GM21529 (cell line): Measurements from ENCODE around the gene HAPLN3.

Experiments used
- ATAC-seq: cut with Tn5 transposase; IDR thresholded peaks from one replicate; pipeline ENCODE4 v1.9.1; 2021; ENCODE audit not compliant: unreplicated experiment

HAPLN3 gene

DNA sequence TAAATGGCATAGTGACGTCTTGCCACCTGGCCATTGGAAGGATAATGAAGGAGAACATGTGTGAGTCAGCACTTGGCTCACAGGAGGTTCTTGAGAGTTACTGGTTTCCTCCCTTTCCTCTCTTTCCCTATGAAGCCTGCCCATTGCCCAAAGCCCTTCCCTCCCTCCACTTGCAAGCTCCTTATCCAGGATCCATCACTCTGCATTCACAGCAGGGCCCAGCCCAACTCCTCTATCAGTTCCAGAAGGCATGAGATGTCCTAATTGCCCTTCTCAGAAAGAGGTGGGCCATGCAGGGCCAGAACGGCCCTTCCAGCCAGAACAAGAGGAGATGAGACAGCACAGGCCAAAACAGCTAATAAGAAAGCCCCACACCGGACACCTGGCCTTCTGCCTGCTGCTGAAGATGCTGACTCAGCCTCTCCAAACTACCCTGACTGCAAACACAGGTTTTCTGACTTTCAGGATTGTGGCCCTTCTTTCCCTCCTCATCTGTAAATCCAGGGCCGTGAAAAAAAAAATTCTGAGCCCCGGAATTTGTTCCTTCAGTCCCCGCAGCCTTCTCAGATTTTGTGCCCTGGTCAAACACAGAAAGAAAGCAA, 29.7 kb downstream of the HAPLN3 start:
- no peak for ATAC-seq

DNA sequence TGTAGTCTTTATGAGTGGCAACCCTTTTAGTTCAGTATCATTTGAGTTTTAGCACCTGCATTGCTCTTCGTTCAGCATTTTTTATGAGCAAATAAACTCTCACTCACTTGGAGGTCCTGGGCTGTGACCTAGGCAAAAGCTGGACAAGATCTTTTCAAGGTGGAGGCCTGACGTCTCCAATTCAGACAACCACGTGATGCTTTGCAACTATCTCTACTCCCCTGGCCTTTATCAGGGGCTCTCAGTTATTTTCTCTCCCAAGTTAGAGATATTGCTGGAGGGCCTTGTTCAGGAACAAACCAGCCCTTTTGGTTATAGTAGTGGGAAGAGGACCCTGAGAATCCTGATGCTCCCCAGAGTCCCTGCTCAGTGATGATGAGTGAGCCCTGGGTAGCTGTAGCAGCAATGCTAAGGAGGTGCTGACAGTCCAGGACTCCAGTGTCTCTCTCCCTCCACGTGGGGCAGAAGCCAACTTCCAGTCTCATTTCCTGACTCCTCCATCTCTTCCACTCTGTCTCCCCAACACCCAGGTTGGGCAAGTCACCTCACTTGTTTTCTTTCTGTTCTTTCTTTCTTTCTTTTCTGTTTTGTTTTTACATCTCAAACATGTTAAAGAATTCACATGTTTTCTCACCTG, 30.4 kb downstream of the HAPLN3 start:
- no peak for ATAC-seq

DNA sequence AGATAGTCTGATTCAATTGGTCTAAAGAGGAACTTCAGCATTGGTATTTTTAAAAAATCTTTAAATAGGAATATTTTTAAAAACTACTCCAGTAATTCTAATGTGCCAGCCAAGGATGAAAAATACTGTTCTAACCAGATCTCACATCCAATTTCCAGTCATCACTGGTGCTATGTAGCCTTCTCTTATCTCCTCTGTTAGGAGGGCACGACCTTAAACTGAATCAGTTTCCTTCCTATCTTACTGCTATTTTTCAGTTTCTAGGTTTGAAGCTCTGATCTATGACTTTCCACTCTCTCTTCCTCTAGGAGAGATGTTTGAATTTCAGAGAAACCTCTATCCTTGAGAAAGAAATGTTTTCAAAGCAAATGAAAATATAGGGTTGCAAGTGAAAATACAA, 31.9 kb downstream of the HAPLN3 start:
- no peak for ATAC-seq

DNA sequence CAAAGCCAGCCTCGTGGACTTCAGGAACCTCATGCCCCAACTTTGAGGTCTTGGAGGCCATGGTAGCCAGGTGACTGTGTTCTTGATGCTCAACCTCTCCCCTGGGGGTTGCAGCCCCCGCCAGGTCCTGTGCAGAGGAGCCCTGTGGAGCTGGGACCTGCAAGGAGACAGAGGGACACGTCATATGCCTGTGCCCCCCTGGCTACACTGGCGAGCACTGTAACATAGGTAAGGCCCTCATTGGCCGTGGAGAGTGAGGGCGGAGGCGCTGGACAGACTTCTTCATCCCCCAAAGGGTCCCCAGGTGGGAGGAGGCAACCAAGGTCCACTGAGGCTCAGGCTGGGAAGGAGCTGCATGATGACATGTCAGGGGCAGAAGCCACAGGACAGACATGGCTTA, 35.1 kb downstream of the HAPLN3 start:
- no peak for ATAC-seq

DNA sequence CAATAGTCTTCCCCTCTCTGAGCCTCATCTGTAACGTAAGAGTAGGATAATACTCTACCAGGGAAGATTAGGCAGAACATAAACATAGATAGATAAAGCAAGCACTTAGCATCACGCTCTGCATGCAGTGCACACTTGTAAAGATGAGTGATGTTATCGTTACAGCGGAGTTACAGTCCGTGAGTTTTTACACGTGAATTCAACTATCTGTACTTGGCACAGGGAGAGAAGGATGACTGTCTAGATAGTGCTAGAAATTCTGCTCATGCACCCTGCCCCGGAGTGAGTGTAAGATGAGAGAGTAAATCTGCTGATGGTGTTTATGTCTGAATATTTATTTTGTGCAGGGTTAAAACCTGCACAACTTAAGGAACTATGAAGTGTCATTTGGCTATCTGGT, 35.8 kb downstream of the HAPLN3 start:
- no peak for ATAC-seq

DNA sequence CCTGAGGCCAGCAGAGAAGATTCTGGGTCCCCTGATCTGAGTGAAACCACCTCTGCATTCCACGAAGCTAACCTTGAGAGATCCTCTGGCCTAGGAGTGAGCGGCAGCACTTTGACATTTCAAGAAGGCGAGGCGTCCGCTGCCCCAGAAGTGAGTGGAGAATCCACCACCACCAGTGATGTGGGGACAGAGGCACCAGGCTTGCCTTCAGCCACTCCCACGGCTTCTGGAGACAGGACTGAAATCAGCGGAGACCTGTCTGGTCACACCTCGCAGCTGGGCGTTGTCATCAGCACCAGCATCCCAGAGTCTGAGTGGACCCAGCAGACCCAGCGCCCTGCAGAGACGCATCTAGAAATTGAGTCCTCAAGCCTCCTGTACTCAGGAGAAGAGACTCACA, 36.4 kb downstream of the HAPLN3 start:
- ATAC-seq, result no peak

DNA sequence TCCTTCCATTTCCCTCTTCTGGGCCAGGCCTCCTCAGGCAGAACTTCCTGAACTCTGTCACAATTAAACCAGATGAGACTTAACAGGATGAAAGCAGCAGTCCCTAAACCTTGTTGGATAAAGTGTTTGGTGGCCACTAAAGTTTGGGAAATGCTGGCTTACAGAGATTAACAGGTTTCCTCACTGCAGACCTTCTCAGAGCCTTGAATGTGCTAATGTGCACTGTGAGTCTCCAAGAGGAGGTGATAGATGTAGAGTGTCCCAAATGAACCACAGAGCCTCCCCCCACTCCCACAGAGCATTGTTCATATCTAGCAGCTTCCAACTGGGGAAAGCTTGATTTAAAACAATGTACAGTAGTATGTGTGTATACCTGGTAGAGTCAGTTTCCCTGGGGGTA, 42.9 kb downstream of the HAPLN3 start:
- ATAC-seq, result no peak

DNA sequence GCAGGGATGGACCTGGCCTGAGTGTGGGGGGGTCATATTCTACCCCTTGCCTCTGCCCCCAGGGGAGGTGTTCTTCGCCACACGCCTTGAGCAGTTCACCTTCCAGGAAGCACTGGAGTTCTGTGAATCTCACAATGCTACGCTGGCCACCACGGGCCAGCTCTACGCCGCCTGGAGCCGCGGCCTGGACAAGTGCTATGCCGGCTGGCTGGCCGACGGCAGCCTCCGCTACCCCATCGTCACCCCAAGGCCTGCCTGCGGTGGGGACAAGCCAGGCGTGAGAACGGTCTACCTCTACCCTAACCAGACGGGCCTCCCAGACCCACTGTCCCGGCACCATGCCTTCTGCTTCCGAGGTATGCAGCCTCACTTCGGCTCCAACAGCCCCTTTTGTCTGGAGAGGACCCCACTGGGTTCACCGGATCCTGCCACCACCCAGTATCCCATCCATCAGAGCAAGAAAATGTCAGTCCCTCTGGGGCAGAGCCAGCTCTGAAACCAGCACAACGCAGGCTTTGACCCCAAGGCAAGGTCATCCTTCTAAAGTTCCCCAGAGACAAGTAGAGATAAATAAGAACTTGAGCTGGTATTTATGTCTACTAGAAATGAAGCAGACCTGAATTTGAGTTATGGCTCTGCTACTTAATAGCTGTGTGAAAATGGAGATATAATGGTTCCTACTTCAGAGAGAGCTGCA, 45.8 kb downstream of the HAPLN3 start:
- no peak for ATAC-seq

DNA sequence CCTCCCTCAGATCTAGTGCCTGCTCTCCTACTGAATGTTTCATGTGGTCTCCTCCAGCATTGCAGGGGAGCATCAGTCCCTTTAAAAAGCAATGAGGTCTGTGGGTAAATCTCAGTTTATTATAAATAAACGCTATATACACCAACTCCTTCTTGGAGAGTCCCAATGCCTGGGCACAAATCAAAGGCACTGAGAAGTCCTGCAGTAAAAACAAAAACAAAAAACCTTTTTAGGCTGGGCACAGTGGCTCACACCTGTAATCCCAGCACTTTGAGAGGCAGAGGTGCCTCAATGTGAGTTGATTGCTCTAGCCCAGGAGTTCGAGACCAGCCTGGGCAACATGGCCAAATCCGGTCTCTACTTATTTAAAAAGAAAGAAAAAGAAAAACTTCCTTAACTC, 47.1 kb downstream of the HAPLN3 start:
- no peak for ATAC-seq

DNA sequence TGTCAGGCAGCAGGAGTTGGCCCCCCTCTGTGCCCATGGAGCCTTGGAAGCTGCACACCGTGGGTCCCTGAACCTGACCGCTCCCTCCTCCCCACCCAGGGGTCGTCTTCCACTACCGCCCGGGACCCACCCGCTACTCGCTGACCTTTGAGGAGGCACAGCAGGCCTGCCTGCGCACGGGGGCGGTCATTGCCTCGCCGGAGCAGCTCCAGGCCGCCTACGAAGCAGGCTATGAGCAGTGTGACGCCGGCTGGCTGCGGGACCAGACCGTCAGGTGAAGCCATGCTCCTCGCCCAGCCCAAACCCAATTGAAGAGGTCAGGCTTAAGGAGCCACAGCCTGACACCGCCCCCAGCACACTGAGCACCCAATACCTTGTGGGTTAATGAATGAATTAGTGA, 48.2 kb downstream of the HAPLN3 start:
- no peak for ATAC-seq

DNA sequence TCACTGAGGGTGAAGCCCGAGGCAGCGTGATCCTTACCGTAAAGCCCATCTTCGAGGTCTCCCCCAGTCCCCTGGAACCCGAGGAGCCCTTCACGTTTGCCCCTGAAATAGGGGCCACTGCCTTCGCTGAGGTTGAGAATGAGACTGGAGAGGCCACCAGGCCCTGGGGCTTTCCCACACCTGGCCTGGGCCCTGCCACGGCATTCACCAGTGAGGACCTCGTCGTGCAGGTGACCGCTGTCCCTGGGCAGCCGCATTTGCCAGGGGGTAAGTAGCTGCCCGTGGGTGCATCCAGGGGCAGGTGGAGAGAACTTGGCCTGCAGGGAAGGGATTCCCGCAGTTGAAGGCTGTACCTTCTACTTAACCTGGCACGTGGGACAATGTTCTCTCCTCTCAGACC, 49.7 kb downstream of the HAPLN3 start:
- no peak for ATAC-seq

DNA sequence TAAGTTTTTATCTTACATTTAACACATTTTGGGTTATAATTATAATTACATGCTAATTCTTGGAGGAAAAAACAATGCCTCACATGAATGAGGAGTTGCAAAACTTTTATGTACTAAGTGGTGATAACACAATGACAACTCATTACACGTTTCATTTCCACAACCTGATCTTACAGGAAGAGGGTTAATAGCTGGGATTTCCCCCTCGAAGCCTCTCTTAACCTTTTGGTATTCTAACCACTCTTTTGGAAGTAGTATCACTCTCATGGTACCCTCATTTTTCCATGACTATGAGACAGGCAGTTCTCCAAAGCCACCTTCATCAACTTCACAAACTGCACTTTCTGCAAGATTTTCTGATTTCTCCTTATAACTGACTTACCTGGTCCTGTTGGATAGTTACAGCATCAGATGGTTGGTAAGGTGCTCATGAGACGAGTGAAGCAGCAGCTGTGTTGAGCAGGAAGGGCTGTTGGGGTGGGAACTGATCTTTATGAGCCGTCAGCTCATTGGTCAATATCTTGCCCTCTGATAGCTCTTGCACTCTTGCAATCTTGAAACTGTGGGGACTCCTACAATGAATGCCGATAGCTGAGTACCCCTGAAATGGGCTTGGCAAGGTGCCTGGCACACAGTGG, 50.5 kb downstream of the HAPLN3 start:
- ATAC-seq, result no peak

DNA sequence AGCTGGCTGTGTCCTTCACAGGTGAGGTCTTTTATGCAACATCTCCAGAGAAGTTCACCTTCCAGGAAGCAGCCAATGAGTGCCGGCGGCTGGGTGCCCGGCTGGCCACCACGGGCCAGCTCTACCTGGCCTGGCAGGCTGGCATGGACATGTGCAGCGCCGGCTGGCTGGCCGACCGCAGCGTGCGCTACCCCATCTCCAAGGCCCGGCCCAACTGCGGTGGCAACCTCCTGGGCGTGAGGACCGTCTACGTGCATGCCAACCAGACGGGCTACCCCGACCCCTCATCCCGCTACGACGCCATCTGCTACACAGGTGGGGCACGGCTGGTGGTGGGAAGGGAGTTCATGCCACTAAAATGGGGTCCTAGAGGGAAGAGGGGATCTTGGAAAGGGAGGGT, 52.0 kb downstream of the HAPLN3 start:
- no peak for ATAC-seq

DNA sequence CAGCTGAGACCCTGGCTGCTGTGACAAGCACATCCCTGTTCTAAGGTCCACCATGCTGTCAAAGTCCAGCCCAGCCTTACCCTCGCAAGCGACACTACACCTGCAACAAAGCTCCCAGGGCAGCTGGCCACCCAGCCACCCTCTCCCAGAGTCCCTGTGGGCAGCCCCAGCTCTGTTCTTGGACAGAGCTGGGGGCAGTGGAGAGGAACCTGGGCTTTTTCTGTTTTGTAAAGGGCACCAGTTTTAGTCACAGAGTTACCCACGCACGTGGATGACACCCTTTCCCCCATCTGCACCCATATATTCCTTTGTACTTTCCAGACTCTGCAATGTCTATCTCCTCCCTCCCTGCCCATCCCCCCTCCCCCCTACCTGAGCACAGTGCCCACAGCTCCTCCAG, 53.2 kb downstream of the HAPLN3 start:
- ATAC-seq, result no peak

DNA sequence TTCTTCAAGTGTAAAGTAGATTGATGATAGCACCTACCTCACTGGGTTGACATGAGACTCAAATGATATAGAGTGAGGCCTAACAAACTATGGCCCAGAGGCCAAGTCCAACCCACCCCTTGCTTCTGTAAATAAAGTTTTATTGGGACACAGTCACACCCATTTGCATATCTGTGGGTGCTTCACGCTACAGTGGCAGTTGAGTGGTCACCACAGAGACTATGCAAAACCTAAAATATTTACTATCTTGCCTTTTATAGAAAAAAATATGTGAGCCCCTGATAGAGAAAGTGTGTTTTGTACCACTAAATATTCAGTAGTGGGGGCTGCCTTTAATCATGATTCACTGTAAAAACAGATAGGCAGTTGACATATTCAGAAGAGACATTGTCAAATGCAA, 54.1 kb downstream of the HAPLN3 start:
- ATAC-seq, result no peak

DNA sequence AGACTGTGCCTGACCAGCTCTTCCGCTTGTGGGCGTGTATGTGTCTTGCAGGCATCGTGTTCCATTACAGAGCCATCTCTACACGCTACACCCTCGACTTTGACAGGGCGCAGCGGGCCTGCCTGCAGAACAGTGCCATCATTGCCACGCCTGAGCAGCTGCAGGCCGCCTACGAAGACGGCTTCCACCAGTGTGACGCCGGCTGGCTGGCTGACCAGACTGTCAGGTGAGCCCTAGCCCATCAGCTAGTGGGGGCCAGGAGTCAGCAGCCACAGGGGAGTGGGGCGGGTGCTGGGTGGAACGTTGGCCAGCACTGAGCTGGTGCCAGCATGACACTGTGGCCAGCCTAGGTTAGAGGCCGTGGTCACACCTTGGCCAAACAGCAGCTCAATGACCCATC, 55.4 kb downstream of the HAPLN3 start:
- no peak for ATAC-seq

DNA sequence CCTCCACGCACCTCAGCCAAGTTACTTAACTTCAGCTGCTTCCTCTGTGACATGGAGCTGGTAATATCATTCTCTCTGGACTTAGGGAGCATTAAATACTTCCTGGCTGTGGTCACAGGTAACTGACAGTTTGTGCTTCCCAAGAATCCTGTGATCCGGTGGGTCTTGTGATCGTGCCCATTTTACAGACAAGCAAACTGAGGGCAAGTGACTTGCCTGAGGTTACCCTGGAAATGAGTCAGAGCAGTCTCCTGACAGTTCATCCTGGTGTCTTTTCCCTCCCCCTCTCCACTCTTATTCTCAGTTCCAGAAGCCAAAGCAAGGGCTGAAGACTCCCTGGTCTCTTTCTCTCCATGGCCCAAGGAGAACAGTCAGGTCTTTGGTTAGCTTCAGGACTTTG, 56.2 kb downstream of the HAPLN3 start:
- no peak for ATAC-seq

DNA sequence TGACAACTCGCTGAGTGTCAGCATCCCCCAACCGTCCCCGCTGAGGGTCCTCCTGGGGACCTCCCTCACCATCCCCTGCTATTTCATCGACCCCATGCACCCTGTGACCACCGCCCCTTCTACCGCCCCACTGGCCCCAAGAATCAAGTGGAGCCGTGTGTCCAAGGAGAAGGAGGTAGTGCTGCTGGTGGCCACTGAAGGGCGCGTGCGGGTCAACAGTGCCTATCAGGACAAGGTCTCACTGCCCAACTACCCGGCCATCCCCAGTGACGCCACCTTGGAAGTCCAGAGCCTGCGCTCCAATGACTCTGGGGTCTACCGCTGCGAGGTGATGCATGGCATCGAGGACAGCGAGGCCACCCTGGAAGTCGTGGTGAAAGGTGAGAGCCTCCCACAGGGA, 56.7 kb downstream of the HAPLN3 start:
- ATAC-seq, result no peak

DNA sequence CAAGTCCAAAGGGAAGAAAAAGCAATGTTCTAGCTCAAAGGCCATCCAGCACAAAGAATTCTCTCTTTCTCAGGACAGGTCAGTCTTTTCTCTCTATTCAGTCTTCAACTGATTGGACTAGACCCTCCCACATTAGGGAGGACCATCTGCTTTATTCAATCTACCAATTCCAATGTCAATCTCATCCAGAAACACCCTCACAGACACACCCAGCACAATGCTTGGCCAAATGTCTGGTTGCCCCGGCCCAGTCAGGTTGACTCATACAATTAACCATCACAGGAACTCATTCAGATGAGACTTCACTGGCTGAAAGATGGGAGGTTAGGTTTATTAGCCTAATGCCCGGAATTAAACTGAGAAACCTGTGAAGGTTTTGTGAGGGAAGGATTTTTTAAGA, 59.7 kb downstream of the HAPLN3 start:
- ATAC-seq, result no peak

DNA sequence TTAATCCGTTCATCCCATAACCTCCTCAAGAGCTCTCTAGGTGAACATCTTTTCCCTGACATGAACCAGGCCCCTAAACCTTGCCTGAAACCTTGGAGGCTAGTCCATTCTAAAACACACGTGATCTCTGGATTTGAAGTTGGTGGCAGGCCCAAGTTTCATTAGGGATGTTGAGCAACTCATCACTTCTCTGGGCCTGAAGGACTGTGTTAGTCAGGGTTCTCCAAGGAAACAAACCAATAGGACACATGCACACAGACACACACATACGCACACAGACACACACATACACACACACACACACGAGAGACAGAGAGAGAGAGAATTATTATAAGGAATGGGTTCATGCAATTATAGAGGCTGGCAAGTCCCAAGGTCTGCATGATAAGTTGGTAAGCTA, 60.2 kb downstream of the HAPLN3 start:
- no peak for ATAC-seq

DNA sequence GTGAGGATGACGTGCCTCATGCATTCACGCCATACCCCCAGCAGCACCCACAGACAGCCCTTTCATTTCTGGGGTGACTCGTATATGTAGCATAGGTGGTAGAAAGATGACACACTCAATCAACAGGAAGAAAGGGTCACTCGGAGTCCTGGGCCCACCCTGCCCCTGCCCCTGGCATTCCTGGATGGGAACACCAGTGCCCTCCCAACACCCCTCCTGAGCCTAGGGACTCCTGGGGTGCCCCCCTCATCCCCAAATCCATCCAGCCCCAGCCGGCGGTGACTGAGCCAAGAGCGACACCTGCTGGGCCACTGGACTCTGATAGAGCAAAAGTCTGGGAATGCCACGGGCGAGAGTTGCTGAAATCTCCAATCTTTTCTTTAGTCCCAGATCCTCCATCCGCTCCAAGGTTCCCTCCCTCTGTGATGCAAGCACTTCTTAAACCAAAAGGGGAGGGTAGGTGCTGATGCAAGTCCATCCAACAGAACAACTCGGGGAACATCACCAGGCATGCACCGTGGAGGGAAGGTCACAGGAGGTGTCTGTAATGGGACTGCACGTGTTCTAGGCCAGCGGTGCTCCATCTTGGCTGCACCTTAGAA, 61.0 kb downstream of the HAPLN3 start:
- ATAC-seq, result no peak

DNA sequence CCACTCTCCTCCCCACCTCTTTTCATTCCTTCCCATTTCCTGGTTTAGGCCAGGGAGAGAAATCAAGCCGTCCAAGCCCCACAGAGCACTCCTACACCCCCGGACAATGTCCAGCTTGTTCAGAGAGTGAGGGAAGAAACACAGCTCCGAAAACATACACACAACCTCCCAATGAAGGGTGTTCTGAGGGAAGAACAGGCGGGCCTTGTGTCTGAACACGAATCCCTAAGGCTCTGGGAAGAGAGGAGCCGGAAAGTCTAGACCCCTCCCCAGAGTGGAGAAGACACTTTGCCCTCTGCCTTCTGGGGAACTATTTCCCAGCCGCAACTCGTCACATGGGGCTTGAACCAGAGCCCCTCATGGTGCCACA, 61.6 kb downstream of the HAPLN3 start:
- no peak for ATAC-seq
